Bronchial smooth muscle cell (primary cell): ENCODE results near the gene LSAMP. TPM values are rescaled to one million over a fixed set of nuclear protein-coding genes. Genes with fewer than 3 reads are reported as not detected.

Experiments used
- total RNA-seq: library from RNA; depleted of rRNA; stranded (reverse); fragments of >200 nt; gene quantifications from 2 replicates; pipeline ENCODE4 v1.2.1, GENCODE V29; 2014

The LSAMP gene
- 10.7 and 15.8 TPM in 2 replicates for total RNA-seq

DNA sequence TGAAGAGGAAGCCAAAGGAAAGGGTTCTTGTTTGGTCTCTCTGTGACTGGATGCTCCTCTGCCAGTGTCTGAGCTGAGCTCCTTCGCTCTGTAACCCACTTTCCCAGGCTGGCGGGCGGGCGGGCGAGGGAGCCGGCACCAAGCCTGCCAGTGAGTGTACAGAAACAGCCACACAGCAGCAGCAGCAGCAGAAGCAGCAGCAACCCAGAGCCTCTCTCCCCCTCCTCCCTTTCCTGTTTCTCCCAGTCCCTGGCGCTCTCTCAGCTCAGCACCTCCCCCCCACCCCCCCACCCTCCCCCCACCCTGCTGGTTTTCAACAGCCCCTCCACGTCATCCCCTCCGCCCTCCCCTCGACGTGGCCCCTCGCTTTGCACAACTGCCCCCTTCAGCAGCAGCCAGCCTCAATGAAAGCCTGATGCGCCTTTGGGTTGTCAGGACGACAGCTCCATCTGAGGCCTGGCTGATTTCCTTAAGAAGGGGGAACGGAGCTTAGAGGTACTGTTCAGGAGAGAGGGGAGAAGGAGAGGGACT lies at the start of gene LSAMP:
TSS of gene LSAMP (minus strand) at position 177 of the 531 bp plus-strand sequence.

